Measurements from ENCODE around the gene ARID1B. TPM values are rescaled to one million over a fixed set of nuclear protein-coding genes. Genes with fewer than 3 reads are reported as not detected.

ARID1B gene
- total RNA-seq, 1 experiment from 2014 or later: 35.6 TPM

- no peak for TF ChIP-seq SP1 (IDR thresholded peaks at IDR 0.05; ENCODE audit: low read depth)
- TF ChIP-seq MAX (IDR thresholded peaks at IDR 0.05): no peak
- TF ChIP-seq YY1 (IDR thresholded peaks at IDR 0.05; ENCODE audit: extremely low read depth, insufficient replicate concordance, low read depth, low read length): no peak
- no peak for TF ChIP-seq REST (IDR thresholded peaks at IDR 0.05; ENCODE audit: low read depth)
- no peak for TF ChIP-seq SIN3A (IDR thresholded peaks at IDR 0.05; ENCODE audit: low read depth)
- no peak for TF ChIP-seq ZNF274 (IDR thresholded peaks at IDR 0.05; ENCODE audit: low read depth, low read length)
- no peak for TF ChIP-seq CBX3 (IDR thresholded peaks at IDR 0.05; ENCODE audit: low read depth)
- no peak for TF ChIP-seq SRF (IDR thresholded peaks at IDR 0.05; ENCODE audit: low read depth)
- TF ChIP-seq ATF3 (IDR thresholded peaks at IDR 0.05): no peak
- TF ChIP-seq POLR2A (IDR thresholded peaks at IDR 0.05; ENCODE audit: borderline replicate concordance, extremely low read depth, insufficient read depth, insufficient read length): no peak
- no peak for TF ChIP-seq RAD21 (IDR thresholded peaks at IDR 0.05; ENCODE audit: low read depth)
- TF ChIP-seq ELF1 (IDR thresholded peaks at IDR 0.05; ENCODE audit: borderline replicate concordance, low read depth): no peak
- no peak for TF ChIP-seq CTCF (IDR thresholded peaks at IDR 0.05 in 2 of 3, conservative IDR thresholded peaks at IDR 0.05 in 1 of 3; ENCODE audit: borderline replicate concordance in 1 of 3, insufficient read depth in 1 of 3, low read depth in 2 of 3, low read length in 2 of 3)
- TF ChIP-seq JUND (IDR thresholded peaks at IDR 0.05): no peak
- TF ChIP-seq EZH2phosphoT487 (IDR thresholded peaks at IDR 0.05; ENCODE audit: borderline replicate concordance): no peak
- TF ChIP-seq FOSL1 (IDR thresholded peaks at IDR 0.05; ENCODE audit: low read depth): no peak
- TF ChIP-seq EZH2 (IDR thresholded peaks at IDR 0.05): no peak
- ATAC-seq (no peak), DNase-seq (ENCODE audit: low read depth, low spot score) (no peak)
- Histone ChIP-seq H3K9me3 (ENCODE audit: control insufficient read depth in 1 of 2, insufficient read depth in 1 of 2, low read depth in 1 of 2, low read length in 2 of 2) (no peaks in the 10 kb centered on the region), H3K27me3 (ENCODE audit: insufficient read depth, low read length) (no peaks in the 10 kb centered on the region), H3K27ac (ENCODE audit: low read depth, low read length) (no peak overlapping the region), H3K9me2 (ENCODE audit: insufficient read depth) (no peaks in the 10 kb centered on the region), H3K79me2 (ENCODE audit: insufficient read depth, low read length) (no peaks in the 10 kb centered on the region), H3K9ac (ENCODE audit: low read length) (no peak overlapping the region), H3K36me3 (ENCODE audit: control insufficient read depth in 1 of 2, insufficient read depth in 2 of 2, low read length in 2 of 2) (no peaks in the 10 kb centered on the region), H3K4me1 (ENCODE audit: control insufficient read depth in 1 of 2, insufficient read depth in 2 of 2, low read length in 2 of 2) (no peaks in the 10 kb centered on the region), H4K20me1 (ENCODE audit: insufficient read depth) (no peaks in the 10 kb centered on the region), H3K4me3 (replicated peaks in 1 of 2; ENCODE audit: low read depth in 1 of 2, low read length in 2 of 2) (no peak overlapping the region), H2AFZ (ENCODE audit: low read depth, low read length, poor library complexity, severe bottlenecking) (no peak overlapping the region), H3K4me2 (ENCODE audit: low read length) (no peak overlapping the region)
- ChIA-PET RAD21 (ENCODE audit: low non-redundant PET in 1 of 2, low total read pairs in 2 of 2, uncharacterized antibody in 2 of 2, unreplicated experiment in 2 of 2) (no interaction called here), POLR2A (no interaction called here), CTCF (no interaction called here)
- no TSS peak for BruUV-seq (replicated peaks)
- intact Hi-C loops (cut with micrococcal nuclease): no loop called here
Measured at GRCh38 chr6:157155804-157156203, 378.6 kb downstream of the ARID1B start.
